Measurements from ENCODE around the gene NR1H4. TPM values are rescaled to one million over a fixed set of nuclear protein-coding genes. Genes with fewer than 3 reads are reported as not detected.

The NR1H4 gene
- total and polyA plus RNA-seq, 9 of the 15 experiments (the other 6 are each of a cell fraction or from before 2014, with no cell fraction given) = 0.03 TPM; not detected in 8

DNA sequence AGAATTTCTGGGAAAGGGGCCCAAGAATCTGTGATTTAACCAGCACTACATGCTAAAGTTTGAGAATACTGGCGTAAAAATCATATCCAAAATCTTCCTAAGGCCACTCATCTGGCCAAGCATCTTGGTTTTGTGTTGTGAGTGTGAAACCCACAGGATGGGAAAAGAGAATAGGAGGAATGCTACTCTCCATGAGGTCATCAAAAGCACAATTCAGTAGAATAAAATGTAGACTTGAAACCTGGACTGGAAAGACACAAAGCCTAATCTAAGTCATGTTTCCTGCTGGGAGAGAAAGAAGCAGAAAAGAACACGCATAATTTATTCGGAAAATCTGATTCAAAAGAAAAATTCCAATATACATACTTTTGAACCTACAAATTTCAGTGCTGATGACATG, 42.3 kb downstream of the NR1H4 start:
- no peak overlapping the region for H3K4me3 ChIP-seq
- no peak for TF ChIP-seq HMGN3 (IDR thresholded peaks at IDR 0.05; ENCODE audit: borderline replicate concordance, extremely low read depth, insufficient read length, low read depth, low read length)
- TF ChIP-seq ARHGAP35 (IDR thresholded peaks at IDR 0.05; ENCODE audit: partially characterized antibody) = no peak
- no peak for TF ChIP-seq HDGF (IDR thresholded peaks at IDR 0.05)
- no peak for TF ChIP-seq GATAD2A (IDR thresholded peaks at IDR 0.05)
- no peak for TF ChIP-seq BACH1 (tag; IDR thresholded peaks at IDR 0.05)
- TF ChIP-seq TOE1 (IDR thresholded peaks at IDR 0.05; ENCODE audit: borderline replicate concordance) = no peak
- no peak for TF ChIP-seq TOE1 (CRISPR knock-in tag; IDR thresholded peaks at IDR 0.05; ENCODE audit: borderline replicate concordance, low read depth)
- TF ChIP-seq KDM1A (IDR thresholded peaks at IDR 0.05) = no peak
- no peak for TF ChIP-seq CCAR2 (IDR thresholded peaks at IDR 0.05; ENCODE audit: low read depth, low read length)
- TF ChIP-seq HDAC2 (IDR thresholded peaks at IDR 0.05) = no peak
- no peak for TF ChIP-seq ZNF57 (CRISPR knock-in tag; IDR thresholded peaks at IDR 0.05)
- no peak for TF ChIP-seq HDAC3 (IDR thresholded peaks at IDR 0.05; ENCODE audit: borderline replicate concordance, partially characterized antibody)
- no peak for TF ChIP-seq YBX1 (IDR thresholded peaks at IDR 0.05)
- TF ChIP-seq ZFX (CRISPR knock-in tag; IDR thresholded peaks at IDR 0.05) = no peak
- TF ChIP-seq, protein P1, sequence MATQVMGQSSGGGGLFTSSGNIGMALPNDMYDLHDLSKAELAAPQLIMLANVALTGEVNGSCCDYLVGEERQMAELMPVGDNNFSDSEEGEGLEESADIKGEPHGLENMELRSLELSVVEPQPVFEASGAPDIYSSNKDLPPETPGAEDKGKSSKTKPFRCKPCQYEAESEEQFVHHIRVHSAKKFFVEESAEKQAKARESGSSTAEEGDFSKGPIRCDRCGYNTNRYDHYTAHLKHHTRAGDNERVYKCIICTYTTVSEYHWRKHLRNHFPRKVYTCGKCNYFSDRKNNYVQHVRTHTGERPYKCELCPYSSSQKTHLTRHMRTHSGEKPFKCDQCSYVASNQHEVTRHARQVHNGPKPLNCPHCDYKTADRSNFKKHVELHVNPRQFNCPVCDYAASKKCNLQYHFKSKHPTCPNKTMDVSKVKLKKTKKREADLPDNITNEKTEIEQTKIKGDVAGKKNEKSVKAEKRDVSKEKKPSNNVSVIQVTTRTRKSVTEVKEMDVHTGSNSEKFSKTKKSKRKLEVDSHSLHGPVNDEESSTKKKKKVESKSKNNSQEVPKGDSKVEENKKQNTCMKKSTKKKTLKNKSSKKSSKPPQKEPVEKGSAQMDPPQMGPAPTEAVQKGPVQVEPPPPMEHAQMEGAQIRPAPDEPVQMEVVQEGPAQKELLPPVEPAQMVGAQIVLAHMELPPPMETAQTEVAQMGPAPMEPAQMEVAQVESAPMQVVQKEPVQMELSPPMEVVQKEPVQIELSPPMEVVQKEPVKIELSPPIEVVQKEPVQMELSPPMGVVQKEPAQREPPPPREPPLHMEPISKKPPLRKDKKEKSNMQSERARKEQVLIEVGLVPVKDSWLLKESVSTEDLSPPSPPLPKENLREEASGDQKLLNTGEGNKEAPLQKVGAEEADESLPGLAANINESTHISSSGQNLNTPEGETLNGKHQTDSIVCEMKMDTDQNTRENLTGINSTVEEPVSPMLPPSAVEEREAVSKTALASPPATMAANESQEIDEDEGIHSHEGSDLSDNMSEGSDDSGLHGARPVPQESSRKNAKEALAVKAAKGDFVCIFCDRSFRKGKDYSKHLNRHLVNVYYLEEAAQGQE (IDR thresholded peaks at IDR 0.05; ENCODE audit: borderline replicate concordance) = no peak
- TF ChIP-seq, protein P1 (CRISPR knock-in tag; IDR thresholded peaks at IDR 0.05; ENCODE audit: low read depth) = no peak
- no peak for TF ChIP-seq ZNF79 (CRISPR knock-in tag; IDR thresholded peaks at IDR 0.05; ENCODE audit: low read depth)
- TF ChIP-seq HMG20A (CRISPR knock-in tag; conservative IDR thresholded peaks at IDR 0.05) = no peak
- no peak for TF ChIP-seq EHMT2 (IDR thresholded peaks at IDR 0.05)
- TF ChIP-seq HIVEP1 (CRISPR knock-in tag; IDR thresholded peaks at IDR 0.05) = no peak
- no peak for DNase-seq (ENCODE audit: extremely low read depth in 1 of 4, low spot score in 3 of 4)
- H2AFZ ChIP-seq (ENCODE audit: low read depth, low read length) = no peak overlapping the region
- ChIA-PET POLR2A (no interaction called here), CTCF (ENCODE audit: low intra/inter-chr PET ratio) (no interaction called here)
- H3K4me1 ChIP-seq (replicated peaks in 1 of 2; ENCODE audit: control insufficient read depth in 2 of 2, insufficient read depth in 2 of 2, low read length in 2 of 2) = no peaks in the 10 kb centered on the region
- H3K79me2 ChIP-seq (ENCODE audit: control insufficient read depth, insufficient read depth, low read length) = no peaks in the 10 kb centered on the region
- H4K20me1 ChIP-seq (replicated peaks; ENCODE audit: control insufficient read depth, insufficient read depth, low read length) = no peaks in the 10 kb centered on the region
- no peak for FAIRE-seq
- whole genome bisulfite sequencing (ENCODE audit: insufficient coverage, low coverage, missing lambda C conversion rate) = 17% methylated on average over 3 of the region's 3 CpGs
- H3K4me2 ChIP-seq (ENCODE audit: insufficient read depth, low read length) = no peak overlapping the region
- no peak overlapping the region for H3K27ac ChIP-seq (ENCODE audit: extremely low read depth, low read depth, low read length)
- peaks cover 0 to 5% of the 10 kb centered on the region in 2 experiments; a peak in 2 of 5 replicates for H3K27me3 ChIP-seq (ENCODE audit: control insufficient read depth in 2 of 2, insufficient read depth in 2 of 2, low read length in 2 of 2)
- H3K9me1 ChIP-seq (ENCODE audit: control insufficient read depth, insufficient read depth, low read length) = no peaks in the 10 kb centered on the region
- no peaks in the 10 kb centered on the region for H3K9me3 ChIP-seq (replicated peaks; ENCODE audit: control insufficient read depth, insufficient read depth, low read depth, low read length)
- in situ Hi-C loops (cut with MboI) (no loop called here), intact Hi-C loops (cut with micrococcal nuclease) (no loop called here)
- no peak for ATAC-seq
- H3K9ac ChIP-seq (ENCODE audit: insufficient read depth in 1 of 2, low read depth in 2 of 2, low read length in 2 of 2) = no peak overlapping the region
- no peaks in the 10 kb centered on the region for H3K36me3 ChIP-seq (ENCODE audit: control insufficient read depth, insufficient read depth, low read length)
- no TSS peak for BruUV-seq (replicated peaks)

Measured in K562 (cell line).